Measurements from ENCODE around the gene CAMTA2.

DNA sequence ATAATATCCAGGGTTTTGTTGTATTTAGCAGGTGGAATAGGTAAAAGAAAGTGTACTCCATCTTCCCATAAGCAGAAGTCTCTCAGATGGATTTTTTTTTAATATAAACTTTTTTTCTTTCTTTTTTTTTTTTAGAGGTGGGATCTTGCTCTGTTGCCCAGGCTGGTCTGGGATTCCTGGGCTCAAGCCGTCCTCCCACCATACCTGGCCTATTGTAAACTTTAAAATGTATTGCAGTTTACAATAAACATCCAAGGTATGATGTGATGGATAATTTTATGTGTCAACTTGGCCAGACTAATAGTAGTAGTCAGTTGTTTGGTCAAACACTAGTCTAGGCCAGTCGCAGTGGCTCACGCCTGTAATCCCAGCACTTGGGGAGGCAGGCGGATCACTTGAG is 66.2 kb downstream of the CAMTA2 start:
- TF ChIP-seq EZH2phosphoT487 (IDR thresholded peaks at IDR 0.05; ENCODE audit: unreplicated experiment), result no peak
- TF ChIP-seq, protein P1, sequence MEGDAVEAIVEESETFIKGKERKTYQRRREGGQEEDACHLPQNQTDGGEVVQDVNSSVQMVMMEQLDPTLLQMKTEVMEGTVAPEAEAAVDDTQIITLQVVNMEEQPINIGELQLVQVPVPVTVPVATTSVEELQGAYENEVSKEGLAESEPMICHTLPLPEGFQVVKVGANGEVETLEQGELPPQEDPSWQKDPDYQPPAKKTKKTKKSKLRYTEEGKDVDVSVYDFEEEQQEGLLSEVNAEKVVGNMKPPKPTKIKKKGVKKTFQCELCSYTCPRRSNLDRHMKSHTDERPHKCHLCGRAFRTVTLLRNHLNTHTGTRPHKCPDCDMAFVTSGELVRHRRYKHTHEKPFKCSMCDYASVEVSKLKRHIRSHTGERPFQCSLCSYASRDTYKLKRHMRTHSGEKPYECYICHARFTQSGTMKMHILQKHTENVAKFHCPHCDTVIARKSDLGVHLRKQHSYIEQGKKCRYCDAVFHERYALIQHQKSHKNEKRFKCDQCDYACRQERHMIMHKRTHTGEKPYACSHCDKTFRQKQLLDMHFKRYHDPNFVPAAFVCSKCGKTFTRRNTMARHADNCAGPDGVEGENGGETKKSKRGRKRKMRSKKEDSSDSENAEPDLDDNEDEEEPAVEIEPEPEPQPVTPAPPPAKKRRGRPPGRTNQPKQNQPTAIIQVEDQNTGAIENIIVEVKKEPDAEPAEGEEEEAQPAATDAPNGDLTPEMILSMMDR (conservative IDR thresholded peaks at IDR 0.05; ENCODE audit: low read depth in 2 of 2), result no peak

Measured in GM23338 (cell line).